ENCODE results near the gene SFTA2.

DNA sequence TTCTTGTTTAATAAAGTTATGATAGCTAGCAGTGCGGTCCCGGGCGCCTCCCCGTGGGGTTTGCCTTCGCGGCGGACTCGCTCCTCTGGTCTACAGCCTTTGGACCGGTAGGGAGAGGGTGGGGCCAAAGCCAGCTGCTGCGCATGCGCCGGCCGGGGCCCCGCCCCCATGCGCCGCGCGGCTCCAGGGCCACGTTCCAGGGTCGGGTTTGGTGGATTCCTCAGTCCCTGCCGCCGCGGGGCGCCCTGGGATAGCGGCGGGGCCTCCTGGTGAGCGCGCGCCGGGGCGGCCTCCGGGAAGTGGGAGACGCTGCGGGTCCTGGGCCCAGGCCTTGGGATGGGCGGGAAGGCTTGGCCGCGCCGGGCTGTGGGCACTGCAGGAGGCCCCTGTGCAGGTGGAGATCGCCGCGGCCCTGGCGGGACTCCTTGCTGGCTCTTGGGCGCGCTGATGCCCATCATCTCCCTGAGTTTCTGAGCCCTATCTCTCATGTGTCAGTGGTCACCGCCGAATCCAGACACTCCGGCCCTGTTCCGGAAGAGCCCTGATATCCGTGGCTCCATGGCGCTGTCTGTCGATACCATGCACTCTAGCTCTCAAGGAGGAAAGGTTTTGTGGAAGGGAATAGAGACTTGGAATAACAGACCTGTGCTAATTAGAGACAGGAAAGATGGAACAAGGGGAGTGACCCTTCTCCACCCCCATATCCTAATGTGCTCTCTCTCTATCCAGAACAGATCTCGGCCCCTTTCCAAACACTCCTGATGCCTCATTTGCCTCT, 17.7 kb downstream of the SFTA2 start, which contains the start of gene VARS2:
- TF ChIP-seq, protein P1, sequence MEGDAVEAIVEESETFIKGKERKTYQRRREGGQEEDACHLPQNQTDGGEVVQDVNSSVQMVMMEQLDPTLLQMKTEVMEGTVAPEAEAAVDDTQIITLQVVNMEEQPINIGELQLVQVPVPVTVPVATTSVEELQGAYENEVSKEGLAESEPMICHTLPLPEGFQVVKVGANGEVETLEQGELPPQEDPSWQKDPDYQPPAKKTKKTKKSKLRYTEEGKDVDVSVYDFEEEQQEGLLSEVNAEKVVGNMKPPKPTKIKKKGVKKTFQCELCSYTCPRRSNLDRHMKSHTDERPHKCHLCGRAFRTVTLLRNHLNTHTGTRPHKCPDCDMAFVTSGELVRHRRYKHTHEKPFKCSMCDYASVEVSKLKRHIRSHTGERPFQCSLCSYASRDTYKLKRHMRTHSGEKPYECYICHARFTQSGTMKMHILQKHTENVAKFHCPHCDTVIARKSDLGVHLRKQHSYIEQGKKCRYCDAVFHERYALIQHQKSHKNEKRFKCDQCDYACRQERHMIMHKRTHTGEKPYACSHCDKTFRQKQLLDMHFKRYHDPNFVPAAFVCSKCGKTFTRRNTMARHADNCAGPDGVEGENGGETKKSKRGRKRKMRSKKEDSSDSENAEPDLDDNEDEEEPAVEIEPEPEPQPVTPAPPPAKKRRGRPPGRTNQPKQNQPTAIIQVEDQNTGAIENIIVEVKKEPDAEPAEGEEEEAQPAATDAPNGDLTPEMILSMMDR (IDR thresholded peaks at IDR 0.05): peak; percentile 34 to 73 (median 50)
- TF ChIP-seq POLR2A (IDR thresholded peaks at IDR 0.05): peak; percentile 91 to 93 (median 91)
